ENCODE results near the gene GARNL3. TPM values are rescaled to one million over a fixed set of nuclear protein-coding genes. Genes with fewer than 3 reads are reported as not detected.

The GARNL3 gene
- polyA plus RNA-seq, 1 donor from 2014 or later = 20.0 TPM

DNA sequence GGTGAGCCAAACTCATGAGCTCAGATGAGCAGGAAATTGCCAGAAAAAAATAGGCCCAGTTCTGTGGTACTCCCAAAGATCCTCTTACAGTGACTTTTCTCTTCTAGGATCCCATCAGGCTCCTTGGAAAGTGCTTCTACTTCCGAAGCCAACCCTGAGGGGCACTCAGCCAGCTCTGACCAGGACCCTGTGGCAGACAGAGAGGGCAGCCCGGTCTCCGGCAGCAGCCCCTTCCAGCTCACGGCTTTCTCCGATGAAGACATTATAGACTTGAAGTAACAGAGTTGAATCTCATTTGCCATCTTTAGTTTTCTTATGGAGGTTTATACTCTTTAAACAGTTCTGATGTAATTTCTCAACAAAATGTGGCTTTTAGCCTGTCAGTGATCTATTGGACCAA lies 128.4 kb downstream of the GARNL3 start:
- Histone ChIP-seq H3K9me3 (ENCODE audit: low read length) (no peaks in the 10 kb centered on the region), H3K4me2 (ENCODE audit: low read length) (no peak overlapping the region), H3K9me2 (ENCODE audit: insufficient read depth, low read length) (no peaks in the 10 kb centered on the region), H3K27me3 (ENCODE audit: insufficient read depth, low read depth, low read length) (no peaks in the 10 kb centered on the region), H3K36me3 (ENCODE audit: insufficient read depth, low read length) (no peaks in the 10 kb centered on the region), H3K27ac (ENCODE audit: low read length) (no peak overlapping the region), H3K4me3 (ENCODE audit: low read length) (no peak overlapping the region), H3K9ac (ENCODE audit: low read length) (no peak overlapping the region), H3K79me2 (replicated peaks; ENCODE audit: insufficient read depth, low read length) (no peaks in the 10 kb centered on the region), H4K20me1 (ENCODE audit: insufficient read depth) (no peaks in the 10 kb centered on the region), H3F3A (ENCODE audit: insufficient read depth, low read length, poor library complexity, severe bottlenecking) (peaks cover 3% of the 10 kb centered on the region), H2AFZ (ENCODE audit: low read depth, low read length) (no peak overlapping the region)
- TF ChIP-seq MXI1 (conservative IDR thresholded peaks at IDR 0.05; ENCODE audit: poor library complexity, severe bottlenecking) = no peak
- no peak for TF ChIP-seq RAD21 (conservative IDR thresholded peaks at IDR 0.05)
- TF ChIP-seq, protein P1, sequence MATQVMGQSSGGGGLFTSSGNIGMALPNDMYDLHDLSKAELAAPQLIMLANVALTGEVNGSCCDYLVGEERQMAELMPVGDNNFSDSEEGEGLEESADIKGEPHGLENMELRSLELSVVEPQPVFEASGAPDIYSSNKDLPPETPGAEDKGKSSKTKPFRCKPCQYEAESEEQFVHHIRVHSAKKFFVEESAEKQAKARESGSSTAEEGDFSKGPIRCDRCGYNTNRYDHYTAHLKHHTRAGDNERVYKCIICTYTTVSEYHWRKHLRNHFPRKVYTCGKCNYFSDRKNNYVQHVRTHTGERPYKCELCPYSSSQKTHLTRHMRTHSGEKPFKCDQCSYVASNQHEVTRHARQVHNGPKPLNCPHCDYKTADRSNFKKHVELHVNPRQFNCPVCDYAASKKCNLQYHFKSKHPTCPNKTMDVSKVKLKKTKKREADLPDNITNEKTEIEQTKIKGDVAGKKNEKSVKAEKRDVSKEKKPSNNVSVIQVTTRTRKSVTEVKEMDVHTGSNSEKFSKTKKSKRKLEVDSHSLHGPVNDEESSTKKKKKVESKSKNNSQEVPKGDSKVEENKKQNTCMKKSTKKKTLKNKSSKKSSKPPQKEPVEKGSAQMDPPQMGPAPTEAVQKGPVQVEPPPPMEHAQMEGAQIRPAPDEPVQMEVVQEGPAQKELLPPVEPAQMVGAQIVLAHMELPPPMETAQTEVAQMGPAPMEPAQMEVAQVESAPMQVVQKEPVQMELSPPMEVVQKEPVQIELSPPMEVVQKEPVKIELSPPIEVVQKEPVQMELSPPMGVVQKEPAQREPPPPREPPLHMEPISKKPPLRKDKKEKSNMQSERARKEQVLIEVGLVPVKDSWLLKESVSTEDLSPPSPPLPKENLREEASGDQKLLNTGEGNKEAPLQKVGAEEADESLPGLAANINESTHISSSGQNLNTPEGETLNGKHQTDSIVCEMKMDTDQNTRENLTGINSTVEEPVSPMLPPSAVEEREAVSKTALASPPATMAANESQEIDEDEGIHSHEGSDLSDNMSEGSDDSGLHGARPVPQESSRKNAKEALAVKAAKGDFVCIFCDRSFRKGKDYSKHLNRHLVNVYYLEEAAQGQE (IDR thresholded peaks at IDR 0.05; ENCODE audit: borderline replicate concordance) = no peak
- no peak for TF ChIP-seq SMC3 (conservative IDR thresholded peaks at IDR 0.05; ENCODE audit: poor library complexity)
- no peak for TF ChIP-seq TAF1 (IDR thresholded peaks at IDR 0.05; ENCODE audit: low read depth)
- TF ChIP-seq, protein P2, sequence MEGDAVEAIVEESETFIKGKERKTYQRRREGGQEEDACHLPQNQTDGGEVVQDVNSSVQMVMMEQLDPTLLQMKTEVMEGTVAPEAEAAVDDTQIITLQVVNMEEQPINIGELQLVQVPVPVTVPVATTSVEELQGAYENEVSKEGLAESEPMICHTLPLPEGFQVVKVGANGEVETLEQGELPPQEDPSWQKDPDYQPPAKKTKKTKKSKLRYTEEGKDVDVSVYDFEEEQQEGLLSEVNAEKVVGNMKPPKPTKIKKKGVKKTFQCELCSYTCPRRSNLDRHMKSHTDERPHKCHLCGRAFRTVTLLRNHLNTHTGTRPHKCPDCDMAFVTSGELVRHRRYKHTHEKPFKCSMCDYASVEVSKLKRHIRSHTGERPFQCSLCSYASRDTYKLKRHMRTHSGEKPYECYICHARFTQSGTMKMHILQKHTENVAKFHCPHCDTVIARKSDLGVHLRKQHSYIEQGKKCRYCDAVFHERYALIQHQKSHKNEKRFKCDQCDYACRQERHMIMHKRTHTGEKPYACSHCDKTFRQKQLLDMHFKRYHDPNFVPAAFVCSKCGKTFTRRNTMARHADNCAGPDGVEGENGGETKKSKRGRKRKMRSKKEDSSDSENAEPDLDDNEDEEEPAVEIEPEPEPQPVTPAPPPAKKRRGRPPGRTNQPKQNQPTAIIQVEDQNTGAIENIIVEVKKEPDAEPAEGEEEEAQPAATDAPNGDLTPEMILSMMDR (IDR thresholded peaks at IDR 0.05; ENCODE audit: poor library complexity, severe bottlenecking) = no peak
- no peak for TF ChIP-seq EP300 (conservative IDR thresholded peaks at IDR 0.05; ENCODE audit: poor library complexity, severe bottlenecking)
- TF ChIP-seq EZH2 (IDR thresholded peaks at IDR 0.05; ENCODE audit: borderline replicate concordance, insufficient read depth, low read length, poor library complexity, severe bottlenecking) = no peak

GRCh38 chr9:127393645-127394044 lies 129.1 kb downstream of the GARNL3 start:
- Histone ChIP-seq H3K9ac (ENCODE audit: low read length) (no peak overlapping the region), H4K20me1 (ENCODE audit: insufficient read depth) (no peaks in the 10 kb centered on the region), H2AFZ (ENCODE audit: low read depth, low read length) (no peak overlapping the region), H3K27me3 (ENCODE audit: insufficient read depth, low read depth, low read length) (no peaks in the 10 kb centered on the region), H3K9me2 (ENCODE audit: insufficient read depth, low read length) (no peaks in the 10 kb centered on the region), H3K27ac (ENCODE audit: low read length) (no peak overlapping the region), H3K36me3 (ENCODE audit: insufficient read depth, low read length) (no peaks in the 10 kb centered on the region), H3K9me3 (ENCODE audit: low read length) (no peaks in the 10 kb centered on the region), H3K4me3 (ENCODE audit: low read length) (no peak overlapping the region), H3F3A (ENCODE audit: insufficient read depth, low read length, poor library complexity, severe bottlenecking) (peaks cover 3% of the 10 kb centered on the region), H3K79me2 (replicated peaks; ENCODE audit: insufficient read depth, low read length) (no peaks in the 10 kb centered on the region), H3K4me2 (ENCODE audit: low read length) (no peak overlapping the region)
- TF ChIP-seq EP300 (conservative IDR thresholded peaks at IDR 0.05; ENCODE audit: poor library complexity, severe bottlenecking) = no peak
- TF ChIP-seq MXI1 (conservative IDR thresholded peaks at IDR 0.05; ENCODE audit: poor library complexity, severe bottlenecking) = no peak
- TF ChIP-seq EZH2 (IDR thresholded peaks at IDR 0.05; ENCODE audit: borderline replicate concordance, insufficient read depth, low read length, poor library complexity, severe bottlenecking) = no peak
- no peak for TF ChIP-seq SMC3 (conservative IDR thresholded peaks at IDR 0.05; ENCODE audit: poor library complexity)
- no peak for TF ChIP-seq RAD21 (conservative IDR thresholded peaks at IDR 0.05)
- no peak for TF ChIP-seq POLR2AphosphoS5 (IDR thresholded peaks at IDR 0.05)

All from neural cell (in vitro differentiated cells).